Measurements from ENCODE around the gene CAGE1. TPM values are rescaled to one million over a fixed set of nuclear protein-coding genes. Genes with fewer than 3 reads are reported as not detected.

Gene CAGE1
- total and polyA plus RNA-seq, 2 experiments from 2014 or later: 0.07 TPM; not detected in 1

- Histone ChIP-seq H4K20me1 (replicated peaks; ENCODE audit: insufficient read depth) (peaks cover 3% of the 10 kb centered on the region), H3K4me3 (no peak overlapping the region), H3K27me3 (ENCODE audit: insufficient read depth) (no peaks in the 10 kb centered on the region), H3K4me1 (ENCODE audit: insufficient read depth) (no peaks in the 10 kb centered on the region), H2AFZ (no peak overlapping the region), H3K79me2 (replicated peaks; ENCODE audit: insufficient read depth) (no peaks in the 10 kb centered on the region), H3K4me2 (no peak overlapping the region), H3K27ac (ENCODE audit: low read depth) (no peak overlapping the region), H3K36me3 (ENCODE audit: insufficient read depth) (peaks cover 62% of the 10 kb centered on the region), H3K9me2 (ENCODE audit: insufficient read depth) (no peaks in the 10 kb centered on the region), H3F3A (replicated peaks; ENCODE audit: low read depth) (no peaks in the 10 kb centered on the region)
- ATAC-seq (no peak), DNase-seq (ENCODE audit: low spot score) (no peak)
- no peak for TF ChIP-seq STAT1 (IDR thresholded peaks at IDR 0.05; ENCODE audit: unreplicated experiment)
- no peak for TF ChIP-seq JUNB (IDR thresholded peaks at IDR 0.05; ENCODE audit: unreplicated experiment)
- no peak for TF ChIP-seq EZH2phosphoT487 (IDR thresholded peaks at IDR 0.05; ENCODE audit: unreplicated experiment)
- no peak for TF ChIP-seq REST (IDR thresholded peaks at IDR 0.05; ENCODE audit: unreplicated experiment)
- no peak for TF ChIP-seq ETS1 (IDR thresholded peaks at IDR 0.05)
- no peak for TF ChIP-seq EZH2 (IDR thresholded peaks at IDR 0.05; ENCODE audit: low read depth, unreplicated experiment)
- TF ChIP-seq ZNF462 (CRISPR knock-in tag; IDR thresholded peaks at IDR 0.05): no peak
- no peak for TF ChIP-seq ZNF331 (CRISPR knock-in tag; IDR thresholded peaks at IDR 0.05; ENCODE audit: low read depth)
- TF ChIP-seq POLR2AphosphoS5 (IDR thresholded peaks at IDR 0.05; ENCODE audit: low read depth): no peak
- TF ChIP-seq NANOG (IDR thresholded peaks at IDR 0.05; ENCODE audit: borderline replicate concordance): no peak
- TF ChIP-seq CREB1 (CRISPR knock-in tag; IDR thresholded peaks at IDR 0.05; ENCODE audit: low read depth): no peak
- TF ChIP-seq ZNF114 (CRISPR knock-in tag; IDR thresholded peaks at IDR 0.05): no peak
- Mint-ChIP-seq H3K9me3 (no peaks in the 10 kb centered on the region), H3K27ac (no peak overlapping the region), H3K4me3 (no peak overlapping the region), H3K4me1 (no peaks in the 10 kb centered on the region), H3K36me3 (ENCODE audit: low read depth) (peaks cover 73% of the 10 kb centered on the region), H3K27me3 (ENCODE audit: insufficient read depth, low read depth, poor library complexity) (no peaks in the 10 kb centered on the region)
Measured at GRCh38 chr6:7411328-7411727, 21.8 kb upstream of the CAGE1 start.
